A549 (cell line): Measurements from ENCODE around the gene NFYC. TPM values are rescaled to one million over a fixed set of nuclear protein-coding genes. Genes with fewer than 3 reads are reported as not detected.
A peak's percentile ranks its signal among the peaks of the same experiment; 100 is the strongest.

Experiments used
- ATAC-seq, 2 experiments: fragments of 200-7000 bp in 1 of 2; fragments of >200 bp in 1 of 2; cut with Nextera tagmentation in 1 of 2; cut with Tn5 transposase in 1 of 2; 3 replicates each; pipeline versions ENCODE4 v1.8.0 to v1.9.1; 2018 to 2020; ENCODE audit warnings: mild to moderate bottlenecking in 1 of 2, moderate library complexity in 1 of 2
- CTCF ChIA-PET: fragments of 300-600 bp; sonication (Branson Sonifier 250); formaldehyde crosslinking; extraction: SDS; loops from one replicate; lab custom pipeline; 2021; ENCODE audit warnings: antibody characterized with exemption, inconsistent platforms; lab: Yijun Ruan, JAX
- POLR2A ChIA-PET: fragments of 350-600 bp; formaldehyde crosslinking; extraction: SDS; loops from one replicate; lab custom pipeline; 2021; ENCODE audit warnings: antibody characterized with exemption, inconsistent platforms; lab: Yijun Ruan, JAX
- DNase-seq, 2 experiments: peaks; one replicate each; pipeline versions ENCODE4 v3.0.0 to v3.0.0-alpha.2; 2011 to 2016; ENCODE audit warnings: low read depth in 1 of 2, low spot score in 1 of 2
- FAIRE-seq: peaks from 2 replicates; lab custom pipeline; 2011; peaks lifted over from hg19 to GRCh38; lab: Jason Lieb, UNC
- H3K27ac ChIP-seq, 2 experiments: fragments of >200 bp; sonication (Bioruptor Twin); formaldehyde crosslinking; 3 replicates each; pipeline ENCODE4 v1.5.1; 2016 to 2017
- H3K4me1 ChIP-seq: fragments of >200 bp; sonication (Bioruptor Twin); formaldehyde crosslinking; 3 replicates; pipeline ENCODE4 v1.6.1; 2016
- H3K4me2 ChIP-seq: fragments of >200 bp; sonication (Bioruptor Twin); formaldehyde crosslinking; 3 replicates; pipeline ENCODE4 v1.6.1; 2016
- H3K4me3 ChIP-seq: fragments of >200 bp; sonication (Bioruptor Twin); formaldehyde crosslinking; 3 replicates; pipeline ENCODE4 v1.5.1; 2016
- H3K9me3 ChIP-seq: fragments of >200 bp; sonication (Bioruptor Twin); formaldehyde crosslinking; 3 replicates; pipeline ENCODE4 v1.6.1; 2016
- EHF ChIP-seq: fragments of 250-450 bp; sonication (Bioruptor Pico); IDR thresholded peaks from 2 replicates; pipeline ENCODE4 v1.5.0; 2020; ENCODE audit warnings: mild to moderate bottlenecking
- EHMT2 ChIP-seq: fragments of 200-600 bp; sonication (generic); IDR thresholded peaks from 2 replicates; pipeline ENCODE4 v1.6.1; 2016; ENCODE audit warnings: antibody characterized with exemption, low read depth, mild to moderate bottlenecking, moderate library complexity
- ESRRA ChIP-seq: fragments of 150-350 bp; IDR thresholded peaks from 2 replicates; pipeline ENCODE4 v1.6.1; 2014; ENCODE audit warnings: mild to moderate bottlenecking, low read length, borderline replicate concordance
- HDAC2 ChIP-seq: fragments of 200-600 bp; sonication (generic); IDR thresholded peaks from 2 replicates; pipeline ENCODE4 v1.6.1; 2016
- HOXA7 ChIP-seq: fragments of 250-450 bp; sonication (Bioruptor Pico); IDR thresholded peaks from 2 replicates; pipeline ENCODE4 v1.5.0; 2020; ENCODE audit warnings: mild to moderate bottlenecking, moderate library complexity
- JUNB ChIP-seq: fragments of >200 bp; sonication (Bioruptor Twin); formaldehyde crosslinking; IDR thresholded peaks from 2 replicates; pipeline ENCODE4 v1.6.1; 2016
- KDM5A ChIP-seq: fragments of 200-600 bp; sonication (generic); IDR thresholded peaks from 2 replicates; pipeline ENCODE4 v1.6.1; 2016; ENCODE audit warnings: antibody characterized with exemption, mild to moderate bottlenecking
- MAFK ChIP-seq: fragments of 450-650 bp; IDR thresholded peaks from 2 replicates; pipeline ENCODE4 v1.6.1; 2014; ENCODE audit not compliant: partially characterized antibody
- MAZ ChIP-seq: fragments of 150-350 bp; IDR thresholded peaks from 2 replicates; pipeline ENCODE4 v1.6.1; 2014; ENCODE audit warnings: antibody characterized with exemption, low read depth, low read length, borderline replicate concordance
- NPAS2 ChIP-seq: fragments of 250-450 bp; sonication (Bioruptor Pico); IDR thresholded peaks from 2 replicates; pipeline ENCODE4 v1.8.0; 2022; ENCODE audit warnings: mild to moderate bottlenecking, moderate library complexity, borderline replicate concordance
- POLR2A ChIP-seq: IDR thresholded peaks from 2 replicates; pipeline ENCODE4 v1.6.1; 2012; ENCODE audit warnings: mild to moderate bottlenecking, low read length
- TFCP2L1 ChIP-seq: fragments of 250-450 bp; sonication (Bioruptor Pico); IDR thresholded peaks from 2 replicates; pipeline ENCODE4 v1.5.0; 2021; ENCODE audit warnings: mild to moderate bottlenecking
- TP53 ChIP-seq: fragments of 250-450 bp; sonication (Bioruptor Pico); IDR thresholded peaks from 2 replicates; pipeline ENCODE4 v1.5.0; 2021; ENCODE audit warnings: mild to moderate bottlenecking, moderate library complexity
- whole genome bisulfite sequencing: methylation state at CpG from one replicate; pipeline ENCODE4 v1.1.6; 2017; ENCODE audit errors: missing lambda C conversion rate; 5-methylcytosine and 5-hydroxymethylcytosine counted together
- polyA plus RNA-seq, 4 experiments: library from polyadenylated mRNA; depleted of rRNA in 3 of 4; stranded (reverse); fragments of >200 nt; fragmentation: RNase III in 1 of 4; extraction: RNeasy Plus Mini Kit Qiagen cat#74134 plus additional on column Dnase treatment in 1 of 4; gene quantifications; 2 replicates in 3 of 4; 3 replicates in 1 of 4; pipeline ENCODE4 v1.2.3, GENCODE V29; 2011 to 2017
- TF ChIP-seq, protein P1 (sequence below): fragments of 200-600 bp; sonication (generic); IDR thresholded peaks from 2 replicates; pipeline ENCODE4 v1.6.1; 2016; ENCODE audit warnings: antibody characterized with exemption, mild to moderate bottlenecking, moderate library complexity
- TF ChIP-seq, protein P2 (sequence below): IDR thresholded peaks from 2 replicates; pipeline ENCODE4 v1.6.1; 2012; ENCODE audit warnings: low read depth, borderline replicate concordance
- TF ChIP-seq, protein P3 (sequence below): fragments of >200 bp; sonication (Bioruptor Twin); formaldehyde crosslinking; IDR thresholded peaks from 3 replicates; pipeline ENCODE4 v1.5.1; 2016
- TF ChIP-seq, protein P4 (sequence below): fragments of 250-450 bp; sonication (Bioruptor Pico); IDR thresholded peaks from 2 replicates; pipeline ENCODE4 v1.5.0; 2021; ENCODE audit warnings: mild to moderate bottlenecking, moderate library complexity, borderline replicate concordance
- TF ChIP-seq, protein P5 (sequence below): fragments of 250-450 bp; sonication (Bioruptor Pico); IDR thresholded peaks from 2 replicates; pipeline ENCODE4 v1.5.0; 2020; ENCODE audit warnings: low read depth, mild to moderate bottlenecking, moderate library complexity

The NFYC gene
- polyA plus RNA-seq, 2 of the 4 experiments (the other 2 are of a cell fraction), result 35.1 to 43.4 TPM

DNA sequence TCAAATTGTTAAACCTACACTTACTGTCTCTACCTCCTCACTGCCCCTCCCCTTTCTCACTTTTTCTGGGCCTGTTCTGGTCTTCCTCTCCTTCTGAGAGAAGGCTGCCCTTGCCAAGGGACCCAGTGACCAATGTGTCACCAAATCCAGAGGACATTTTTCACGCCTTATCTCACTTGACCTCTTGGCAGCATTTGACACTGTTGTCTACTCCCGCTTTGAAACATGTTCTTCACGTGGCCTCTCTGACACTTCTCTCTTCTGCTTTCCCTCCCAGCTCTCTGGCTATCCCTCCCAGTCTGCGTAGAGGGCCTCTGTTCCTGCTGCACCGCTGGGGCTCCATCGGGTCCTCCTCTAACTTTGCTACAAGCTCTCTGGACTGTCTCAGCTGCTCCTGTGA lies 117.4 kb downstream of the NFYC start:
- no peaks in the 10 kb centered on the region for H3K9me3 ChIP-seq
- no peak for TF ChIP-seq EHF (CRISPR knock-in tag)
- no peak for TF ChIP-seq TFCP2L1 (CRISPR knock-in tag)
- no peak for TF ChIP-seq POLR2A
- TF ChIP-seq, protein P1, sequence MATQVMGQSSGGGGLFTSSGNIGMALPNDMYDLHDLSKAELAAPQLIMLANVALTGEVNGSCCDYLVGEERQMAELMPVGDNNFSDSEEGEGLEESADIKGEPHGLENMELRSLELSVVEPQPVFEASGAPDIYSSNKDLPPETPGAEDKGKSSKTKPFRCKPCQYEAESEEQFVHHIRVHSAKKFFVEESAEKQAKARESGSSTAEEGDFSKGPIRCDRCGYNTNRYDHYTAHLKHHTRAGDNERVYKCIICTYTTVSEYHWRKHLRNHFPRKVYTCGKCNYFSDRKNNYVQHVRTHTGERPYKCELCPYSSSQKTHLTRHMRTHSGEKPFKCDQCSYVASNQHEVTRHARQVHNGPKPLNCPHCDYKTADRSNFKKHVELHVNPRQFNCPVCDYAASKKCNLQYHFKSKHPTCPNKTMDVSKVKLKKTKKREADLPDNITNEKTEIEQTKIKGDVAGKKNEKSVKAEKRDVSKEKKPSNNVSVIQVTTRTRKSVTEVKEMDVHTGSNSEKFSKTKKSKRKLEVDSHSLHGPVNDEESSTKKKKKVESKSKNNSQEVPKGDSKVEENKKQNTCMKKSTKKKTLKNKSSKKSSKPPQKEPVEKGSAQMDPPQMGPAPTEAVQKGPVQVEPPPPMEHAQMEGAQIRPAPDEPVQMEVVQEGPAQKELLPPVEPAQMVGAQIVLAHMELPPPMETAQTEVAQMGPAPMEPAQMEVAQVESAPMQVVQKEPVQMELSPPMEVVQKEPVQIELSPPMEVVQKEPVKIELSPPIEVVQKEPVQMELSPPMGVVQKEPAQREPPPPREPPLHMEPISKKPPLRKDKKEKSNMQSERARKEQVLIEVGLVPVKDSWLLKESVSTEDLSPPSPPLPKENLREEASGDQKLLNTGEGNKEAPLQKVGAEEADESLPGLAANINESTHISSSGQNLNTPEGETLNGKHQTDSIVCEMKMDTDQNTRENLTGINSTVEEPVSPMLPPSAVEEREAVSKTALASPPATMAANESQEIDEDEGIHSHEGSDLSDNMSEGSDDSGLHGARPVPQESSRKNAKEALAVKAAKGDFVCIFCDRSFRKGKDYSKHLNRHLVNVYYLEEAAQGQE, result no peak
- no peak for TF ChIP-seq JUNB
- no peak for TF ChIP-seq NPAS2 (CRISPR knock-in tag)
- no peak for TF ChIP-seq TP53 (CRISPR knock-in tag)
- no peak for TF ChIP-seq HOXA7 (CRISPR knock-in tag)
- no peak for TF ChIP-seq HDAC2
- no peak for TF ChIP-seq MAZ
- no peak for TF ChIP-seq KDM5A
- TF ChIP-seq, all 56 proteins: peak for 0
- FAIRE-seq, result no peak
- Histone ChIP-seq H3K4me3 (no peak overlapping the region), H3K4me1 (no peaks in the 10 kb centered on the region), H3K27ac (no peak overlapping the region), H3K4me2 (no peak overlapping the region)
- CTCF ChIA-PET, result interaction anchor here (0.9 to 1.9 kb wide), 2 partner anchors 12 to 35 kb away, joined by 3 to 4 read pairs; no protein-coding TSS in a partner anchor
- no peak for ATAC-seq
- WGBS, result 58% methylated on average over 6 of the region's 6 CpGs
- POLR2A ChIA-PET, result no interaction called here
- DNase-seq, result no peak

DNA sequence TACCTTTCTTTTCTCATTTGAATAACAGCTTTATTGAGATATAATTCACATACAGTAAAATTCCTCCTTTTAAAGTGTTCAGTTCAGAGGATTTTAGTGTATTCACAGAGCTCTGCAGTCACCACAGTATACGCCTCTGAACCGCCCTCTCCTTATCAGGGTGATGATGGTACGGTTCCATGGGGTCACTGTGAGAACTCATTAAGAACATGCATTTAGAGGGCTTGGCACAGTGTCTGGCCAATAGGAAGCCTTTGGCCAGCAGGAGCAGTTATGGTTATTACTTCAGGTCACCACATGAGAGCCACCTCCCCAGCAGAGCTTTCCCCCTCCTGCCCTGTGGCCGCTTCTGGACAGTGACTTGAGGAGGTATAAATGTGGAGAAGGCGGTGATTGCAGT lies 119.4 kb downstream of the NFYC start:
- POLR2A ChIA-PET, result no interaction called here
- no peak for ATAC-seq
- no peaks in the 10 kb centered on the region for H3K9me3 ChIP-seq
- CTCF ChIA-PET, result interaction anchor here (0.6 kb wide), 1 partner anchor 136 kb away, joined by 3 read pairs; no protein-coding TSS in a partner anchor
- TF ChIP-seq, protein P2, sequence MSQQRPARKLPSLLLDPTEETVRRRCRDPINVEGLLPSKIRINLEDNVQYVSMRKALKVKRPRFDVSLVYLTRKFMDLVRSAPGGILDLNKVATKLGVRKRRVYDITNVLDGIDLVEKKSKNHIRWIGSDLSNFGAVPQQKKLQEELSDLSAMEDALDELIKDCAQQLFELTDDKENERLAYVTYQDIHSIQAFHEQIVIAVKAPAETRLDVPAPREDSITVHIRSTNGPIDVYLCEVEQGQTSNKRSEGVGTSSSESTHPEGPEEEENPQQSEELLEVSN, result no peak
- no peak for TF ChIP-seq EHF (CRISPR knock-in tag)
- TF ChIP-seq, protein P3, sequence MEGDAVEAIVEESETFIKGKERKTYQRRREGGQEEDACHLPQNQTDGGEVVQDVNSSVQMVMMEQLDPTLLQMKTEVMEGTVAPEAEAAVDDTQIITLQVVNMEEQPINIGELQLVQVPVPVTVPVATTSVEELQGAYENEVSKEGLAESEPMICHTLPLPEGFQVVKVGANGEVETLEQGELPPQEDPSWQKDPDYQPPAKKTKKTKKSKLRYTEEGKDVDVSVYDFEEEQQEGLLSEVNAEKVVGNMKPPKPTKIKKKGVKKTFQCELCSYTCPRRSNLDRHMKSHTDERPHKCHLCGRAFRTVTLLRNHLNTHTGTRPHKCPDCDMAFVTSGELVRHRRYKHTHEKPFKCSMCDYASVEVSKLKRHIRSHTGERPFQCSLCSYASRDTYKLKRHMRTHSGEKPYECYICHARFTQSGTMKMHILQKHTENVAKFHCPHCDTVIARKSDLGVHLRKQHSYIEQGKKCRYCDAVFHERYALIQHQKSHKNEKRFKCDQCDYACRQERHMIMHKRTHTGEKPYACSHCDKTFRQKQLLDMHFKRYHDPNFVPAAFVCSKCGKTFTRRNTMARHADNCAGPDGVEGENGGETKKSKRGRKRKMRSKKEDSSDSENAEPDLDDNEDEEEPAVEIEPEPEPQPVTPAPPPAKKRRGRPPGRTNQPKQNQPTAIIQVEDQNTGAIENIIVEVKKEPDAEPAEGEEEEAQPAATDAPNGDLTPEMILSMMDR, result no peak
- H3K4me1 ChIP-seq, result no peaks in the 10 kb centered on the region
- no peak for FAIRE-seq
- no peak overlapping the region for H3K4me3 ChIP-seq
- no peak overlapping the region for H3K27ac ChIP-seq
- WGBS, result 79% methylated on average over 5 of the region's 5 CpGs
- DNase-seq, result no peak
- H3K4me2 ChIP-seq, result no peak overlapping the region

DNA sequence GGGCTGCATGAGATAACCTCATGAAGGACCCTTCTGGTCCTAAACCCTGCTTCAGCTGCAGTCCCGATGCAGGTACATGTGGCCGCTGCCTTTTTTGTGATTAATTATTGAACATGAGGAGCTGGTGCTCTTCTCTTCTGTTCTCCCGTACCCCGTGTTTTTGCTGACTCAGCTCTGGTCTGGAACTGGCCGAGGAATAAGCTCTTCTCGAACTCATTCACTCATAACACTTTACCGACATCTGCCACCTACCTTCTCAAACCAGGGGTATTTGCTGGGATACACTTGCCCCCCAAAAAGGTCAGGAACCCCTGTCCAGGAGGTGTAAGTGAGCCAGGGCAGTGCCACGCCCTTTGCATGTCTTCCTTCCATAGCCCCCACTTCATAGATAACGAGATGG lies 123.9 kb downstream of the NFYC start:
- ATAC-seq (no peak), DNase-seq (no peak)
- no peak overlapping the region for H3K27ac ChIP-seq
- ChIA-PET POLR2A (no interaction called here), CTCF (interaction anchor here (0.9 to 1.6 kb wide), 5 partner anchors 28 to 137 kb away, joined by 3 to 4 read pairs (median 3); no protein-coding TSS in a partner anchor)
- H3K4me2 ChIP-seq, result no peak overlapping the region
- no peak overlapping the region for H3K4me3 ChIP-seq
- TF ChIP-seq, protein P4, sequence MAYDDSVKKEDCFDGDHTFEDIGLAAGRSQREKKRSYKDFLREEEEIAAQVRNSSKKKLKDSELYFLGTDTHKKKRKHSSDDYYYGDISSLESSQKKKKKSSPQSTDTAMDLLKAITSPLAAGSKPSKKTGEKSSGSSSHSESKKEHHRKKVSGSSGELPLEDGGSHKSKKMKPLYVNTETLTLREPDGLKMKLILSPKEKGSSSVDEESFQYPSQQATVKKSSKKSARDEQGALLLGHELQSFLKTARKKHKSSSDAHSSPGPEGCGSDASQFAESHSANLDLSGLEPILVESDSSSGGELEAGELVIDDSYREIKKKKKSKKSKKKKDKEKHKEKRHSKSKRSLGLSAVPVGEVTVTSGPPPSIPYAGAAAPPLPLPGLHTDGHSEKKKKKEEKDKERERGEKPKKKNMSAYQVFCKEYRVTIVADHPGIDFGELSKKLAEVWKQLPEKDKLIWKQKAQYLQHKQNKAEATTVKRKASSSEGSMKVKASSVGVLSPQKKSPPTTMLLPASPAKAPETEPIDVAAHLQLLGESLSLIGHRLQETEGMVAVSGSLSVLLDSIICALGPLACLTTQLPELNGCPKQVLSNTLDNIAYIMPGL (CRISPR knock-in tag), result no peak
- TF ChIP-seq MAFK, result peak; percentile 97
- no peak for TF ChIP-seq ESRRA
- no peak for TF ChIP-seq EHMT2
- TF ChIP-seq, protein P5, sequence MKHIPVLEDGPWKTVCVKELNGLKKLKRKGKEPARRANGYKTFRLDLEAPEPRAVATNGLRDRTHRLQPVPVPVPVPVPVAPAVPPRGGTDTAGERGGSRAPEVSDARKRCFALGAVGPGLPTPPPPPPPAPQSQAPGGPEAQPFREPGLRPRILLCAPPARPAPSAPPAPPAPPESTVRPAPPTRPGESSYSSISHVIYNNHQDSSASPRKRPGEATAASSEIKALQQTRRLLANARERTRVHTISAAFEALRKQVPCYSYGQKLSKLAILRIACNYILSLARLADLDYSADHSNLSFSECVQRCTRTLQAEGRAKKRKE (CRISPR knock-in tag), result no peak
- TF ChIP-seq POLR2A, result no peak
- TF ChIP-seq, all 56 proteins: peak for 1
- no peak for FAIRE-seq
- Histone ChIP-seq H3K4me1 (no peaks in the 10 kb centered on the region), H3K9me3 (no peaks in the 10 kb centered on the region)
- WGBS, result 73% methylated on average over 8 of the region's 9 CpGs
